ENCODE measurements around the gene VPS37D. TPM values are rescaled to one million over a fixed set of nuclear protein-coding genes. Genes with fewer than 3 reads are reported as not detected.
A peak's percentile ranks its signal among the peaks of the same experiment; 100 is the strongest.

The VPS37D gene
- total and polyA plus RNA-seq, 2 donors (not counting 1 experiment from before 2014, with no cell fraction given): 0.10 to 0.71 TPM

GRCh38 chr7:73668886-73669230 lies 1.2 kb downstream of the VPS37D start:
- no peak for DNase-seq
- Histone ChIP-seq H3K79me2 (ENCODE audit: control insufficient read depth, insufficient read depth, low read length) (no peaks in the 10 kb centered on the region), H3K9ac (ENCODE audit: low read length) (no peak overlapping the region), H2AFZ (ENCODE audit: insufficient read depth, low read depth, low read length, poor library complexity, severe bottlenecking) (peak overlapping the region; percentile 79), H3K4me3 (ENCODE audit: control extremely low read depth in 1 of 5, extremely low read depth in 1 of 5, insufficient read depth in 1 of 5, low read depth in 2 of 5, low read length in 4 of 5) (no peak overlapping the region), H3K27ac (ENCODE audit: low read length in 2 of 2) (no peak overlapping the region), H3K4me2 (replicated peaks; ENCODE audit: low read depth, low read length, poor library complexity, severe bottlenecking) (peak overlapping the region; percentile 92), H3K4me1 (ENCODE audit: control insufficient read depth in 2 of 2, insufficient read depth in 2 of 2, low read length in 2 of 2) (peaks cover 8 to 16% of the 10 kb centered on the region in 2 donors), H4K20me1 (ENCODE audit: control insufficient read depth, insufficient read depth, low read length, poor library complexity, severe bottlenecking) (no peaks in the 10 kb centered on the region), H3K27me3 (replicated peaks in 1 of 4; ENCODE audit: control extremely low read depth in 1 of 4, control insufficient read depth in 3 of 4, insufficient read depth in 4 of 4, low read length in 3 of 4) (peaks cover 0 to 47% (median 14%) of the 10 kb centered on the region in 4 experiments), H3K9me3 (ENCODE audit: control extremely low read depth in 1 of 3, control insufficient read depth in 2 of 3, insufficient read depth in 1 of 3, low read length in 2 of 3) (peaks cover 0 to 3% (median 0%) of the 10 kb centered on the region in 3 donors), H3K36me3 (replicated peaks in 1 of 2; ENCODE audit: control extremely low read depth in 1 of 2, control insufficient read depth in 1 of 2, extremely low read depth in 1 of 2, insufficient read depth in 2 of 2, low read length in 1 of 2) (no peaks in the 10 kb centered on the region)
- POLR2A ChIA-PET: interaction anchor here (0.6 to 0.8 kb wide), 2 partner anchors 16 to 143 kb away, joined by 4 read pairs; no protein-coding TSS in a partner anchor
- TF ChIP-seq EZH2 (IDR thresholded peaks at IDR 0.05; ENCODE audit: borderline replicate concordance, insufficient read depth, low read depth, low read length, poor library complexity, severe bottlenecking): no peak
- TF ChIP-seq CTCF (IDR thresholded peaks at IDR 0.05): no peak
- Mint-ChIP-seq H3K4me1 (peaks cover 8% of the 10 kb centered on the region), H3K4me3 (peak overlapping the region; percentile 72), H3K27ac (no peak overlapping the region), H3K9me3 (ENCODE audit: insufficient read depth) (no peaks in the 10 kb centered on the region), H3K27me3 (peaks cover 31% of the 10 kb centered on the region)
- WGBS (ENCODE audit: insufficient coverage): 3% methylated on average over 3 of the region's 5 CpGs
- CTCF ChIA-PET: interaction anchor here (0.8 kb wide), 1 partner anchor 54 kb away, joined by 3 read pairs; no protein-coding TSS in a partner anchor
- intact Hi-C loops (cut with micrococcal nuclease): no loop called here
- no peak for ATAC-seq (ENCODE audit: low read depth)

GRCh38 chr7:73669288-73669701 lies 1.7 kb downstream of the VPS37D start:
- H3K4me2 ChIP-seq (replicated peaks; ENCODE audit: low read depth, low read length, poor library complexity, severe bottlenecking): peak overlapping the region; percentile 92
- CTCF ChIA-PET: interaction anchor here (0.8 kb wide), 1 partner anchor 55 kb away, joined by 3 read pairs; no protein-coding TSS in a partner anchor
- peaks cover 26% of the 10 kb centered on the region for H3K27me3 Mint-ChIP-seq

More at GRCh38 chr7:73669288-73669701, 1.7 kb downstream of the VPS37D start:
- Histone ChIP-seq H2AFZ (ENCODE audit: insufficient read depth, low read depth, low read length, poor library complexity, severe bottlenecking) (no peak overlapping the region), H3K9ac (ENCODE audit: low read length) (no peak overlapping the region), H3K36me3 (replicated peaks in 1 of 2; ENCODE audit: control extremely low read depth in 1 of 2, control insufficient read depth in 1 of 2, extremely low read depth in 1 of 2, insufficient read depth in 2 of 2, low read length in 1 of 2) (no peaks in the 10 kb centered on the region), H3K4me1 (ENCODE audit: control insufficient read depth in 2 of 2, insufficient read depth in 2 of 2, low read length in 2 of 2) (peaks cover 8 to 16% of the 10 kb centered on the region in 2 donors), H3K27me3 (replicated peaks in 1 of 4; ENCODE audit: control extremely low read depth in 1 of 4, control insufficient read depth in 3 of 4, insufficient read depth in 4 of 4, low read length in 3 of 4) (peaks cover 0 to 43% (median 12%) of the 10 kb centered on the region in 4 experiments), H3K9me3 (ENCODE audit: control extremely low read depth in 1 of 3, control insufficient read depth in 2 of 3, insufficient read depth in 1 of 3, low read length in 2 of 3) (peaks cover 0 to 3% (median 0%) of the 10 kb centered on the region in 3 donors), H3K79me2 (ENCODE audit: control insufficient read depth, insufficient read depth, low read length) (no peaks in the 10 kb centered on the region), H3K4me3 (ENCODE audit: control extremely low read depth in 1 of 5, extremely low read depth in 1 of 5, insufficient read depth in 1 of 5, low read depth in 2 of 5, low read length in 4 of 5) (no peak overlapping the region), H4K20me1 (ENCODE audit: control insufficient read depth, insufficient read depth, low read length, poor library complexity, severe bottlenecking) (no peaks in the 10 kb centered on the region), H3K27ac (ENCODE audit: low read length in 2 of 2) (no peak overlapping the region)
- Mint-ChIP-seq H3K9me3 (ENCODE audit: insufficient read depth) (no peaks in the 10 kb centered on the region), H3K27ac (no peak overlapping the region), H3K4me1 (peaks cover 8% of the 10 kb centered on the region), H3K4me3 (no peak overlapping the region)
- POLR2A ChIA-PET: interaction anchor here (0.6 to 0.8 kb wide), 2 partner anchors 15 to 144 kb away, joined by 4 read pairs; no protein-coding TSS in a partner anchor
- intact Hi-C loops (cut with micrococcal nuclease): no loop called here
- ATAC-seq (ENCODE audit: low read depth) (no peak), DNase-seq (no peak)
- TF ChIP-seq CTCF (IDR thresholded peaks at IDR 0.05) (no peak), EZH2 (IDR thresholded peaks at IDR 0.05; ENCODE audit: borderline replicate concordance, insufficient read depth, low read depth, low read length, poor library complexity, severe bottlenecking) (no peak)
- 59% methylated on average over 18 of the region's 19 CpGs for WGBS (ENCODE audit: insufficient coverage)
